Thoracic aorta (tissue), 2 donors: ENCODE data around the gene PHF12. TPM values are rescaled to one million over a fixed set of nuclear protein-coding genes. Genes with fewer than 3 reads are reported as not detected.
A peak's percentile ranks its signal among the peaks of the same experiment; 100 is the strongest.

Experiments
- ATAC-seq: fragments of 150-250 bp; one replicate; pipeline ENCODE4 v1.8.0; 2017; ENCODE audit warnings: low read depth; ENCODE audit not compliant: insufficient number of reproducible peaks, low FRiP score
- DNase-seq: peaks from one replicate; pipeline ENCODE4 v3.0.0-alpha.2; 2020; ENCODE audit warnings: low spot score
- H3K27ac ChIP-seq, 2 donors: fragments of 200-600 bp; sonication (generic); 1 replicate in 1 of 2; 2 replicates in 1 of 2; pipeline ENCODE4 v1.5.1; 2016; ENCODE audit warnings: mild to moderate bottlenecking in 2 of 2, moderate library complexity in 2 of 2
- H3K27me3 ChIP-seq: fragments of 200-600 bp; sonication (generic); replicated peaks from 2 replicates; pipeline ENCODE4 v1.6.0; 2016; ENCODE audit warnings: mild to moderate bottlenecking; ENCODE audit not compliant: insufficient read depth
- H3K36me3 ChIP-seq: fragments of 200-600 bp; sonication (generic); one replicate; pipeline ENCODE4 v1.5.1; 2016
- H3K4me1 ChIP-seq, 2 donors: fragments of 200-600 bp; sonication (generic); 1 replicate in 1 of 2; 2 replicates in 1 of 2; pipeline versions ENCODE4 v1.5.1 to v1.6.0; 2016; ENCODE audit warnings: low read depth in 2 of 2, mild to moderate bottlenecking in 1 of 2; ENCODE audit not compliant: control insufficient read depth in 1 of 2
- H3K4me3 ChIP-seq: fragments of 200-600 bp; sonication (generic); 2 replicates; pipeline ENCODE4 v1.5.1; 2016; ENCODE audit warnings: mild to moderate bottlenecking
- H3K9me3 ChIP-seq: fragments of 200-600 bp; sonication (generic); 2 replicates; pipeline ENCODE4 v1.5.1; 2016
- total RNA-seq, 2 donors: library from RNA; depleted of rRNA; stranded (reverse); fragments of >200 nt; gene quantifications; one replicate each; pipeline versions ENCODE4 v1.1.0 to v1.2.3, GENCODE V29; 2016
- TF ChIP-seq, protein P1 (sequence below): fragments of 200-600 bp; sonication (generic); IDR thresholded peaks from one replicate; pipeline ENCODE4 v1.5.1; 2019; ENCODE audit warnings: antibody characterized with exemption

Gene PHF12
- total RNA-seq, 2 donors from 2014 or later: 46.4 to 99.4 TPM

DNA sequence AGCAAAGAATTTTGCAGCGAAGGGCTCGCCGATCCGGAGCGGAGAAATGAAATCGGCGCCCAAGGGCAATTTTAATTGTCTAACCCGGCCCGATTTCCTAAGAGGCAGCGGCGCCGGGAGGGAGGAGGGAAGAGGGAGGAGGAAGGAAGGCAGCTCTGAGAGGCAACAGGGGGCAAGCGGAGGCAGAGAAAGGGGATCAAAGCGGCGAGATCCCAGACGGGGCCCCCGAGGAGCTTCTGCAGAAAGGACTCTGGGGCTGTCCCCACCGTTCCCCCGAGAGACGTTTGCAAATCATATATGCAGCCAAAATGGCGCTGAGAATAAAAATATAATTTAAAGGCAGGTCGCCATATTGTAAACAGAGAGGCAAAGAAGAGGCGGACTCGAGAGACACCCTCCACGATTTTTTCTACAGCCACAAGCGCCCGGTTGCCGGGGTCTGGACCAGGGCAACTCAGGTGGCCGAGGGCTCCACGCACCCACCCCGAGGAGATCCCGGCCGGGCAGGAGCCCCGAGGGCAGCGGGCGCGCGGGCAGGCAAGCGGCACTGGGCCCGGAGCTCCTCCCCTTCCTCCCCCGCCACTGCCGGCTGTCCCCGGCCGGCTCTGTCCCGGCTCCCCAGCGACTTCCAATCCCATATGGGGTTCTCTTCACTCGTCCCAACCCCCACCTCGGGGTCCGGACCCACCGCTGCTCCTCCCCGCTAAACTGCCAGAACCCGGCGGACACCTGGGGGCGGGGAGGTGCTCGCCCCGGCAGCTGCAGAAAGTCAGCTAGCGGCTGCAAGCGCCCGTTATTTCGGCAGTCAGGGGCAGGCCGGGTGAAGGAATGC is 1.9 kb downstream of the PHF12 start:
- TF ChIP-seq, protein P1, sequence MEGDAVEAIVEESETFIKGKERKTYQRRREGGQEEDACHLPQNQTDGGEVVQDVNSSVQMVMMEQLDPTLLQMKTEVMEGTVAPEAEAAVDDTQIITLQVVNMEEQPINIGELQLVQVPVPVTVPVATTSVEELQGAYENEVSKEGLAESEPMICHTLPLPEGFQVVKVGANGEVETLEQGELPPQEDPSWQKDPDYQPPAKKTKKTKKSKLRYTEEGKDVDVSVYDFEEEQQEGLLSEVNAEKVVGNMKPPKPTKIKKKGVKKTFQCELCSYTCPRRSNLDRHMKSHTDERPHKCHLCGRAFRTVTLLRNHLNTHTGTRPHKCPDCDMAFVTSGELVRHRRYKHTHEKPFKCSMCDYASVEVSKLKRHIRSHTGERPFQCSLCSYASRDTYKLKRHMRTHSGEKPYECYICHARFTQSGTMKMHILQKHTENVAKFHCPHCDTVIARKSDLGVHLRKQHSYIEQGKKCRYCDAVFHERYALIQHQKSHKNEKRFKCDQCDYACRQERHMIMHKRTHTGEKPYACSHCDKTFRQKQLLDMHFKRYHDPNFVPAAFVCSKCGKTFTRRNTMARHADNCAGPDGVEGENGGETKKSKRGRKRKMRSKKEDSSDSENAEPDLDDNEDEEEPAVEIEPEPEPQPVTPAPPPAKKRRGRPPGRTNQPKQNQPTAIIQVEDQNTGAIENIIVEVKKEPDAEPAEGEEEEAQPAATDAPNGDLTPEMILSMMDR: no peak
- Histone ChIP-seq H3K36me3 (no peaks in the 10 kb centered on the region), H3K4me1 (peaks cover 25 to 50% of the 10 kb centered on the region in 2 donors), H3K27me3 (no peaks in the 10 kb centered on the region), H3K4me3 (peak overlapping the region; percentile 87), H3K27ac (peak overlapping the region; percentile 81), H3K9me3 (no peaks in the 10 kb centered on the region)
- DNase-seq (no peak), ATAC-seq (no peak)

DNA sequence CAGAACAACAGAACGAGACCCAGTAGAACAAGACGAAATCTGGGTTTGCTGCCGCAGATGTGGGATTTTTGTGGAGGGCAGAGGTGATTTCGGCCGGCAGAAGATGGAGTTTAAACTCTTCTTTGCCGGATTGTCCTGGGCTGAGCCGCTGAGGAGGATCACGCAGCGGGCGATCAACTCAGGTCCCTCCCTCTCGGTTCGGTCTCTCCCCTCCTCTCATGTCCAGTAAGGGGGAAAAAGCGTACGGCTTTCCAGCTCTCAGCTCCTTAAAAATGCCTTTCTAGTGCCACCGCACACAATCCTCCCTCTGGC is 2.5 kb downstream of the PHF12 start:
- H3K27ac ChIP-seq: peak overlapping the region; percentile 81
- DNase-seq (no peak), ATAC-seq (no peak)
- H3K9me3 ChIP-seq: no peaks in the 10 kb centered on the region
- no peaks in the 10 kb centered on the region for H3K36me3 ChIP-seq
- peak overlapping the region; percentile 87 for H3K4me3 ChIP-seq
- TF ChIP-seq, protein P1: no peak
- H3K4me1 ChIP-seq: peaks cover 26 to 53% of the 10 kb centered on the region in 2 donors
- no peaks in the 10 kb centered on the region for H3K27me3 ChIP-seq

DNA sequence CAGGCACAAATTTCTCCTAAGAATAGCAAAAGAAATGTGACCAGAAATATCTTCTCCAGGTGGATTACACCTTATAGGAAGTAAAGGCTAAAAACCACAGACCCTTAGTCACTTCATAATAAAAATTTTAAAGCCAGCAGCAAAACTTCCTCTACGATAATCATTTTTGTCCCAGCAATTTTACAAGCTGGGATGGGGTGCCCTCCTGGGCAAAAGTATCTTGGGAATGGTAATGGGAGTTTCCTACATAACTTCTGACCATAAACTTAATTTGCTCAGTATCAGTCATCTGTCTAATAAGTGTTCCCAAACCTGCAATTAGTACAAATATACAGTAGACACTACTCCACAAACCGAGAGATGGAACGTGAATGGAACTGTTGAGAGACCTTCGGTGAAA is 3.0 kb downstream of the PHF12 start:
- no peak for ATAC-seq
- Histone ChIP-seq H3K4me1 (peaks cover 26 to 52% of the 10 kb centered on the region in 2 donors), H3K4me3 (peak overlapping the region; percentile 87), H3K27me3 (no peaks in the 10 kb centered on the region), H3K27ac (peak overlapping the region; percentile 81), H3K36me3 (no peaks in the 10 kb centered on the region), H3K9me3 (no peaks in the 10 kb centered on the region)
- DNase-seq: no peak
- TF ChIP-seq, protein P1: no peak

DNA sequence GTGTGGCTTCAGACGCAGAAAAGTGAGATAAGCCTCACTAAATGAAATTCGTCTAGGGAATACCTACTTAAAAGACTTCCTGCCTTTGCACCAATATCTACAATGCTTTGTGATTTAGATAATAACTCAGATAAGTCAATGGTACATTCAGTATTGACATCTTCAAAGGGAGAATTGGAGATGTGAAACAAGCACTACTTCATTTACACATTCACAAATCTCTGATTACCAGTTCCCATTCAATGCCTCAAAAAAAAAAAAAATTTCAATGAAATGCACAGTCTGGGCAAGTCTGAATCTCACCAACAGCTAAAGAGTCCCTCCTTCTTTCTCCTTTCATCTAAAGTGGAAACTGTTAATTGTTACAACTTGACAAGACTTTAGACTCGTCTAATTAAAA is 3.7 kb downstream of the PHF12 start:
- Histone ChIP-seq H3K27me3 (no peaks in the 10 kb centered on the region), H3K27ac (no peak overlapping the region), H3K4me1 (peaks cover 26 to 45% of the 10 kb centered on the region in 2 donors), H3K4me3 (peak overlapping the region; percentile 87), H3K36me3 (no peaks in the 10 kb centered on the region), H3K9me3 (no peaks in the 10 kb centered on the region)
- DNase-seq (no peak), ATAC-seq (no peak)
- TF ChIP-seq, protein P1: no peak

DNA sequence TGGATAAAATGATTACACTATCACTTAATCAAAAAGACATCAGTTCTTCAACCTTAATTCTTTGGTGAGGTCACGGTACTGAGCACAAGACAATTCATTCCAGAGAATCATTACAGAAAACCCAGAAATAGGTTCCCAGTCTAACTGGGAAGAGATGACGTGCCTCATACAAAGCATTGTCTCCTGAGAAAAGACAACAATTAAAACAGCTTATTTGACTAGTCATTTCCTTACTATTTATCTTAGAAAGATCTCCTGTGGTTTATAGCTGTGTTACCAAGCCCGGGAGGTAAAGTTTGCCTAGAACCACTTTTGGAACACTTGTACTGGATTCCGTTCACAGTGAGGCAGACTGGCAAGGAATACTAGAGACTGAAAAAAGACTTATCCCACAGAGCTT is 5.1 kb downstream of the PHF12 start:
- no peaks in the 10 kb centered on the region for H3K36me3 ChIP-seq
- DNase-seq (no peak), ATAC-seq (no peak)
- H3K4me1 ChIP-seq: peaks cover 26 to 44% of the 10 kb centered on the region in 2 donors
- H3K27me3 ChIP-seq: no peaks in the 10 kb centered on the region
- TF ChIP-seq, protein P1: no peak
- no peaks in the 10 kb centered on the region for H3K9me3 ChIP-seq
- H3K4me3 ChIP-seq: no peak overlapping the region
- H3K27ac ChIP-seq: peak overlapping the region in 1 of 2 donors; percentile 0
